MM.1S (cell line): Measurements from ENCODE around the gene ZBED2.

Source experiments
- DNase-seq: peaks from one replicate; pipeline ENCODE4 v3.0.0-alpha.2; 2015
- H2AFZ ChIP-seq: fragments of 300-600 bp; sonication (generic); 2 replicates; pipeline ENCODE4 v1.6.0; 2016; ENCODE audit warnings: antibody characterized with exemption, low read length
- H3F3A ChIP-seq: fragments of 300-600 bp; sonication (generic); 2 replicates; pipeline ENCODE4 v1.6.1; 2016; ENCODE audit warnings: mild to moderate bottlenecking, antibody characterized with exemption, low read length, moderate library complexity, mixed read lengths; ENCODE audit not compliant: insufficient read depth
- H3K27ac ChIP-seq: fragments of 300-600 bp; sonication (generic); 2 replicates; pipeline ENCODE4 v1.5.1; 2016; ENCODE audit warnings: mild to moderate bottlenecking, low read length
- H3K27me3 ChIP-seq: fragments of 300-600 bp; sonication (generic); replicated peaks from 2 replicates; pipeline ENCODE4 v1.6.0; 2016; ENCODE audit warnings: low read length; ENCODE audit not compliant: insufficient read depth
- H3K36me3 ChIP-seq: fragments of 300-600 bp; sonication (generic); replicated peaks from 2 replicates; pipeline ENCODE4 v1.6.1; 2016; ENCODE audit warnings: mild to moderate bottlenecking, low read length, mixed read lengths; ENCODE audit not compliant: insufficient read depth
- H3K4me1 ChIP-seq: fragments of 300-600 bp; sonication (generic); 2 replicates; pipeline ENCODE4 v1.6.1; 2016; ENCODE audit warnings: low read length, mixed read lengths
- H3K4me2 ChIP-seq: fragments of 300-600 bp; sonication (generic); 2 replicates; pipeline ENCODE4 v1.6.0; 2016; ENCODE audit warnings: low read depth, low read length
- H3K4me3 ChIP-seq: fragments of 300-600 bp; sonication (generic); 2 replicates; pipeline ENCODE4 v1.5.1; 2016; ENCODE audit warnings: low read length, mixed read lengths
- H3K79me2 ChIP-seq: fragments of 300-600 bp; sonication (generic); 2 replicates; pipeline ENCODE4 v1.6.1; 2016; ENCODE audit warnings: mixed run types, low read length, mixed read lengths
- H3K9ac ChIP-seq: fragments of 300-600 bp; sonication (generic); 2 replicates; pipeline ENCODE4 v1.6.1; 2016; ENCODE audit warnings: low read length, mixed read lengths
- H3K9me2 ChIP-seq: fragments of 300-600 bp; sonication (generic); replicated peaks from 2 replicates; pipeline ENCODE4 v1.6.1; 2016; ENCODE audit warnings: mild to moderate bottlenecking, low read length, mixed read lengths; ENCODE audit not compliant: insufficient read depth
- H3K9me3 ChIP-seq: fragments of 300-600 bp; sonication (generic); replicated peaks from 2 replicates; pipeline ENCODE4 v1.6.1; 2016; ENCODE audit warnings: mild to moderate bottlenecking, low read length, mixed read lengths; ENCODE audit not compliant: insufficient read depth
- H4K20me1 ChIP-seq: fragments of 300-600 bp; sonication (generic); 2 replicates; pipeline ENCODE4 v1.6.1; 2016; ENCODE audit warnings: mild to moderate bottlenecking, low read length, moderate library complexity, mixed read lengths; ENCODE audit not compliant: insufficient read depth
- EZH2 ChIP-seq: fragments of 300-600 bp; sonication (generic); optimal IDR thresholded peaks from 2 replicates; pipeline ENCODE3; 2017; ENCODE audit warnings: low read depth, mild to moderate bottlenecking, antibody characterized with exemption, low read length, mixed read lengths
- EZH2phosphoT487 ChIP-seq: fragments of 300-600 bp; sonication (generic); IDR thresholded peaks from 2 replicates; pipeline ENCODE4 v1.6.1; 2018; ENCODE audit warnings: antibody characterized with exemption, low read length
- TF ChIP-seq, protein P1 (sequence below): fragments of 300-600 bp; sonication (generic); IDR thresholded peaks from 2 replicates; pipeline ENCODE4 v1.5.1; 2016; ENCODE audit warnings: antibody characterized with exemption, low read length, mixed read lengths

Gene ZBED2

DNA sequence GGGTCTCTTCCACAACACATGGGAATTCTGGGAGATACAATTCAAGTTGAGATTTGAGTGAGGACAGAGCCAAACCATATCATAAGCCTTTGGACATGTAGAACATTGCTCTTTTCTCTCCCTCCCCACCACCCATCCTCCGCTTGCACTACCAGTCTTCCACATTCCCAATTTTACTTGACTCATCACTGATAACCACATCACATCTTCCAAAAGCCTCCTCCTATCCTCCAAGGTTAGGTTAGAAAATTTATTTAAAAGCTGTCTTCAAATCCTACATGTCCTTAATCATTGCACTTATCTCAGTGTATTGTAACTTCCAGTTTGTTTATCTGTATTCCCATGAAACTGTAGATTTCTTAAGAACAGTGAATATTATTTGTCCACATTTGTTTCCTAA, 10.4 kb downstream of the ZBED2 start:
- H3K9me3 ChIP-seq, result no peaks in the 10 kb centered on the region
- H3K27me3 ChIP-seq, result no peaks in the 10 kb centered on the region
- no peaks in the 10 kb centered on the region for H3K36me3 ChIP-seq
- no peaks in the 10 kb centered on the region for H3K79me2 ChIP-seq
- H3K27ac ChIP-seq, result no peak overlapping the region
- no peak for DNase-seq
- H3K9ac ChIP-seq, result no peak overlapping the region
- TF ChIP-seq EZH2phosphoT487, result no peak
- TF ChIP-seq, protein P1, sequence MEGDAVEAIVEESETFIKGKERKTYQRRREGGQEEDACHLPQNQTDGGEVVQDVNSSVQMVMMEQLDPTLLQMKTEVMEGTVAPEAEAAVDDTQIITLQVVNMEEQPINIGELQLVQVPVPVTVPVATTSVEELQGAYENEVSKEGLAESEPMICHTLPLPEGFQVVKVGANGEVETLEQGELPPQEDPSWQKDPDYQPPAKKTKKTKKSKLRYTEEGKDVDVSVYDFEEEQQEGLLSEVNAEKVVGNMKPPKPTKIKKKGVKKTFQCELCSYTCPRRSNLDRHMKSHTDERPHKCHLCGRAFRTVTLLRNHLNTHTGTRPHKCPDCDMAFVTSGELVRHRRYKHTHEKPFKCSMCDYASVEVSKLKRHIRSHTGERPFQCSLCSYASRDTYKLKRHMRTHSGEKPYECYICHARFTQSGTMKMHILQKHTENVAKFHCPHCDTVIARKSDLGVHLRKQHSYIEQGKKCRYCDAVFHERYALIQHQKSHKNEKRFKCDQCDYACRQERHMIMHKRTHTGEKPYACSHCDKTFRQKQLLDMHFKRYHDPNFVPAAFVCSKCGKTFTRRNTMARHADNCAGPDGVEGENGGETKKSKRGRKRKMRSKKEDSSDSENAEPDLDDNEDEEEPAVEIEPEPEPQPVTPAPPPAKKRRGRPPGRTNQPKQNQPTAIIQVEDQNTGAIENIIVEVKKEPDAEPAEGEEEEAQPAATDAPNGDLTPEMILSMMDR, result no peak
- no peak for TF ChIP-seq EZH2
- H3K4me1 ChIP-seq, result no peaks in the 10 kb centered on the region
- H3F3A ChIP-seq, result no peaks in the 10 kb centered on the region
- no peaks in the 10 kb centered on the region for H3K9me2 ChIP-seq
- H4K20me1 ChIP-seq, result no peaks in the 10 kb centered on the region
- no peak overlapping the region for H3K4me2 ChIP-seq
- H3K4me3 ChIP-seq, result no peak overlapping the region
- no peak overlapping the region for H2AFZ ChIP-seq

DNA sequence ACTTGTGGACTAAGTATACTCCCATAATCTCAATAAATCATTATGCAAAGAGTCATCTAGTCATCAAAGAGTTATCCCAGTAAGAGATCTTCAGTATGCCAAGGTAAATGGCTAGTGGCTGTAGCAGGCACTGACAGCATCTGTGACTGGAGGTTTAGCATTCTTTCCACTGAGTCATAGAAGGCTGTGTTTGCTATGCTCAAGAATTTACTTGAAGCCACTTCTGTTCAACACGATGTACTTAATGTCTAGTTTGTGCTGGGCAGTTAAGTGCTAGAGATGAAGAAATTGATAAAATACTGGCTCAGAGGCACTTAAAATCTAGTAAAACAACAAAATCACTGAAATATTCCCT, 13.0 kb downstream of the ZBED2 start:
- Histone ChIP-seq H3K36me3 (no peaks in the 10 kb centered on the region), H3K9me2 (no peaks in the 10 kb centered on the region), H3K9ac (no peak overlapping the region), H3K4me3 (no peak overlapping the region), H3K4me2 (no peak overlapping the region), H3K4me1 (no peaks in the 10 kb centered on the region), H3K79me2 (no peaks in the 10 kb centered on the region), H4K20me1 (no peaks in the 10 kb centered on the region), H3K9me3 (no peaks in the 10 kb centered on the region), H2AFZ (no peak overlapping the region), H3F3A (no peaks in the 10 kb centered on the region), H3K27me3 (no peaks in the 10 kb centered on the region), H3K27ac (no peak overlapping the region)
- DNase-seq, result no peak
- TF ChIP-seq EZH2phosphoT487 (no peak), EZH2 (no peak)
- TF ChIP-seq, protein P1, result no peak

DNA sequence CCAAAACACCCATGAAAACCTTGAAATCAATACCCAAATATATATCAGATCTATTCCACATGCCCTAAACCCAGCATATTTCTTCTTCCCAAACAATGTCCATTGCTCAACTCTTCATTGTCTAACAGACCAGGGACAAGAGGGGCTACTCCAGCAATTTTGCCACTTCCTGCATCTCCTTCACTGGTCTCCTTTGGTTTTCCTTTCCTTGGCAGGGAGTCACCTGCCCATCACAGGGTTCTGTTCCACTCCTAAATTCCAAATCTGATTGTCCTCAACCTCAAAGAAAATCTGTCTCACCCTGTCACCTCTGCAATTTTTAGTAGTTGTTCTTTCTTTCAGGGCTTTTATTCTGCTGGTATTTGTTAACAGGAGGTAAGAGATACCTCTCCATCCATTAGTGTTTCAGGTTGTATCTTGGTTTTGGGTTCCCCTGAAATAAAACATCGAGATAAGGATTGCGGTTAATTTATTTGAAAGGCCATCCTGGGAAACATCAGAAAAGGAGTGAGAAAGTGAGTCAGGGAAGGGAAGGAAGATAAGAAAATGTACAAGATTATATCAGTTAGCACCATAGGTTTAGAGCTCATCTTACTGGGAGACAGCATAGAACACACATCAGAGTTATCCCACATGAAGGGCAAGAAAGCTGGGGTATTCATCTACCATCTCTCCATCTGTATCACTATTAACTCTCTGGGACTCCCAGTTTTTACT, 13.6 kb downstream of the ZBED2 start:
- no peaks in the 10 kb centered on the region for H3K9me3 ChIP-seq
- no peaks in the 10 kb centered on the region for H3K9me2 ChIP-seq
- H2AFZ ChIP-seq, result no peak overlapping the region
- H3K9ac ChIP-seq, result no peak overlapping the region
- no peaks in the 10 kb centered on the region for H3K27me3 ChIP-seq
- no peak for TF ChIP-seq EZH2phosphoT487
- TF ChIP-seq EZH2, result no peak
- TF ChIP-seq, protein P1, result no peak
- H3K79me2 ChIP-seq, result no peaks in the 10 kb centered on the region
- no peaks in the 10 kb centered on the region for H3F3A ChIP-seq
- H3K4me2 ChIP-seq, result no peak overlapping the region
- no peaks in the 10 kb centered on the region for H4K20me1 ChIP-seq
- no peak overlapping the region for H3K27ac ChIP-seq
- DNase-seq, result no peak
- H3K4me1 ChIP-seq, result no peaks in the 10 kb centered on the region
- no peak overlapping the region for H3K4me3 ChIP-seq
- H3K36me3 ChIP-seq, result no peaks in the 10 kb centered on the region
